ENCODE measurements around the gene KRT75. TPM values are rescaled to one million over a fixed set of nuclear protein-coding genes. Genes with fewer than 3 reads are reported as not detected.
"Not testable (repeated sequence)": the region's sequence is repeated elsewhere in the genome, so short reads cannot be mapped to it uniquely, and the experiment has no call there.

The KRT75 gene
- total and polyA plus RNA-seq, 3 donors from 2014 or later, result 0.19 TPM; not detected in 2

DNA sequence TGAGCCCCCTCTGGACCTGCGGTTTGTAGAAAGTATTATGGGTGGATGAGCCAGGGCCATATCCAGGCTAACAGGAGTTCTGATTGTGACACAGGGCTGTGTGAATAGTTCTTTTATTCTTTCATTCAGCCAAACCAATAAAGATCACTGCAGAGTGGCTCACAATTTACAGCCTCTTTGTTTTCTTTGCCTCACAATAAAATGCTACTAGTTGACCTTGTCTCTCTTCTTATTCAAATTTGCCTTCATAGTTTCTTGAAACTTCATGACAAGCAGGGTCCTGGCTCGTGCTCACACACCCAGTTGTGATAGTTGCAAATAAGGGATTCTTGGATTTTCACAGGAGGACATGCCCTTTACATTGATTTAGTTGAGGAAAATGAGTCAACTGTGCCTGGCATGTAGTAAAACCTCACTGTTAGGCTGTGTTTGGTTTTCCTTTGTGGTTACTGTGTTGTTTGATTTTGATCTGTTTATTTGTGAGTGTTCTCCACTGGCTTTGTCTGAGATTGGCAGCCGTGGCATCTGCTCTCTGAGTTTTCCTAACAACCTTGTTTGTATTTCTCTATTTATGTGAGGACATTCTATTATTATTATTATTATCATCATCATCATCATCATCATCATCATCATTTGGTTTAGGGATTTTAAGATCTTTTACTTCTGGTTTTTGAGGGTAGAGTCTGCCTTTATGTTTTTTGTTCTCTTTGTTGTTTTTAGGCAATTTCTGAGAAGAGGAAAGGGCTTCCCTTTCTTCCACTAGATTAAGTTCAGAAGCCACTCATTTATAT is 20.4 kb upstream of the KRT75 start:
- Histone ChIP-seq H3K4me1 (no peaks in the 10 kb centered on the region), H3K9me3 (no peaks in the 10 kb centered on the region), H3K36me3 (ENCODE audit: low read depth, missing control alignments) (no peaks in the 10 kb centered on the region), H3K27me3 (no peaks in the 10 kb centered on the region), H3K4me3 (no peak overlapping the region), H3K27ac (no peak overlapping the region)
- intact Hi-C loops (cut with DNase I; ENCODE audit: low total_unique reads), result no loop called here
- 70 to 77% methylated on average over 3 of the region's 3 CpGs for WGBS, 2 donors
- TF ChIP-seq, protein P1, sequence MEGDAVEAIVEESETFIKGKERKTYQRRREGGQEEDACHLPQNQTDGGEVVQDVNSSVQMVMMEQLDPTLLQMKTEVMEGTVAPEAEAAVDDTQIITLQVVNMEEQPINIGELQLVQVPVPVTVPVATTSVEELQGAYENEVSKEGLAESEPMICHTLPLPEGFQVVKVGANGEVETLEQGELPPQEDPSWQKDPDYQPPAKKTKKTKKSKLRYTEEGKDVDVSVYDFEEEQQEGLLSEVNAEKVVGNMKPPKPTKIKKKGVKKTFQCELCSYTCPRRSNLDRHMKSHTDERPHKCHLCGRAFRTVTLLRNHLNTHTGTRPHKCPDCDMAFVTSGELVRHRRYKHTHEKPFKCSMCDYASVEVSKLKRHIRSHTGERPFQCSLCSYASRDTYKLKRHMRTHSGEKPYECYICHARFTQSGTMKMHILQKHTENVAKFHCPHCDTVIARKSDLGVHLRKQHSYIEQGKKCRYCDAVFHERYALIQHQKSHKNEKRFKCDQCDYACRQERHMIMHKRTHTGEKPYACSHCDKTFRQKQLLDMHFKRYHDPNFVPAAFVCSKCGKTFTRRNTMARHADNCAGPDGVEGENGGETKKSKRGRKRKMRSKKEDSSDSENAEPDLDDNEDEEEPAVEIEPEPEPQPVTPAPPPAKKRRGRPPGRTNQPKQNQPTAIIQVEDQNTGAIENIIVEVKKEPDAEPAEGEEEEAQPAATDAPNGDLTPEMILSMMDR (IDR thresholded peaks at IDR 0.05), result no peak
- no peak for TF ChIP-seq POLR2A (IDR thresholded peaks at IDR 0.05)
- no peak for DNase-seq

DNA sequence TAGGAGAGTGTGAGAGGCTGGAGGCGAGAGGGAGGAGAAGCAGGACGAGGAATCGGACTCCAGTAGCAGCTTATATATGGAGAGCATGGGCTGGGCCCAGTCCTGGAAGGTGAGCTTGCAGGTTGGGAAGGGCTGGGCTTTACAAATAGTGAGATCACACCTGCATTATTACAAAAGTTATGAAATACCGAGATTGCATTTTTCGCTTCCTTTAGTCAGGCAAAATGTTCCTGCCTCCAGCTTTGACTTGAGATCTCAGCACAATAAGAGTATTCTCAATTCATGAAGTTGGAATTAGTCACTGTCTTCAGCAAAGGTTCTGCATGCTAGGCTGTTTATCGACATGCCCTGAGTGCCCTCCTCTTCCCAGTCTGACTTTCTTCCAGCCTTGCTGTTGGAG is 17.9 kb upstream of the KRT75 start, which contains the start of gene KRT6B:
Gene KRT6B (minus strand): TSS at position 46 of the 400 bp plus-strand sequence. CDS start 68 bp downstream, outside the sequence.
- Histone ChIP-seq H3K27me3 (no peaks in the 10 kb centered on the region), H3K4me3 (no peak within 1 kb of the TSS), H3K9me3 (no peaks in the 10 kb centered on the region), H3K27ac (no peak within 1 kb of the TSS), H3K4me1 (no peaks in the 10 kb centered on the region), H3K36me3 (ENCODE audit: low read depth, missing control alignments) (no peaks in the 10 kb centered on the region)
- 65 to 73% methylated on average over 6 of the region's 6 CpGs for WGBS, 2 donors
- intact Hi-C loops (cut with DNase I; ENCODE audit: low total_unique reads), result no loop called here
- no peak for DNase-seq
- TF ChIP-seq, protein P1 (IDR thresholded peaks at IDR 0.05), result no peak
- no peak for TF ChIP-seq POLR2A (IDR thresholded peaks at IDR 0.05)

DNA sequence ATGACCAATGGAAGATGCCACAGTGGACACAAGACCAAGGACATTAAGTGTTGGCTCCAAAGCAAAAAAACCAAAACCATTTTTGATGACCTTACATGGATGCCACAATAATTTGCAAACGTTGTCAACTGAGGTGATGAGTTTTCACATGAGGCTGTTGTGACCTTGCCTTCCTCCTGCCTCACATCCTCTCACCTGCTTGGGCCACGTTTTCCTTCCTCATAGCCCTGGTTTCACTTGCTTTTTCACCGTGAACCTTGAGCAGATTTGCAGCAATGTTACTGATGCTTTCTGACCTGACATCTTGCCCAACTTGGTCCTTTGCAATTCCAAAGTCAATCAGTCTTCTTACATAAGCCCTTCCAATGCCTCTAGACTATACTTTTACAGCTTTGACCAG is 14.1 kb upstream of the KRT75 start:
- Histone ChIP-seq H3K27me3 (no peaks in the 10 kb centered on the region), H3K4me1 (no peaks in the 10 kb centered on the region), H3K4me3 (no peak overlapping the region), H3K27ac (no peak overlapping the region), H3K9me3 (no peaks in the 10 kb centered on the region), H3K36me3 (ENCODE audit: low read depth, missing control alignments) (no peaks in the 10 kb centered on the region)
- WGBS, 2 donors, result 64 to 69% methylated on average over 3 of the region's 3 CpGs
- intact Hi-C loops (cut with DNase I; ENCODE audit: low total_unique reads), result no loop called here
- no peak for DNase-seq
- no peak for TF ChIP-seq POLR2A (IDR thresholded peaks at IDR 0.05)
- TF ChIP-seq, protein P1 (IDR thresholded peaks at IDR 0.05), result no peak

DNA sequence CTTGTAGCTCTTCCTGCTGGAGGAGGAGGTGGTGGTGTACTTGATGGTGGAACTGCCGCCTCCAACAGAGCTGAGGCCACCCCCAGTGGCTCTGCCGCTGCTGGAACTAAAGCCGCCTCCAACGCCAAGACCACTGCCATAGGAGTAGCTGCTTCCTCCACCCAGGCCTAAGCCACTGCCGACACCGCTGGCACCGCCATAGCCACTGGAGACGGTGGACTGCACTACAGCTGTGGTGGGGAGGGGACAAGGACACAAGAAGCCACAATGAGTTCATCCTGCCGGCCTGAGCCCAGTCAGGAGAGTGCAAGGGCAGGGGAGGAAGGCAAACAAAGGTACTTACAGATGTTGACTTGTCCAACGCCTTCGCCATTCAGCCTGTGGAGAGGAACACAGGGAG is 13.0 kb upstream of the KRT75 start:
- H3K36me3 ChIP-seq (ENCODE audit: low read depth, missing control alignments); H3K9me3 ChIP-seq; H3K4me1 ChIP-seq; DNase-seq; H3K4me3 ChIP-seq; H3K27ac ChIP-seq; H3K27me3 ChIP-seq; intact Hi-C loops (cut with DNase I; ENCODE audit: low total_unique reads): not testable (repeated sequence)
- WGBS, 2 donors, result 87 to 98% methylated on average over 4 to 11 of the region's 11 CpGs

DNA sequence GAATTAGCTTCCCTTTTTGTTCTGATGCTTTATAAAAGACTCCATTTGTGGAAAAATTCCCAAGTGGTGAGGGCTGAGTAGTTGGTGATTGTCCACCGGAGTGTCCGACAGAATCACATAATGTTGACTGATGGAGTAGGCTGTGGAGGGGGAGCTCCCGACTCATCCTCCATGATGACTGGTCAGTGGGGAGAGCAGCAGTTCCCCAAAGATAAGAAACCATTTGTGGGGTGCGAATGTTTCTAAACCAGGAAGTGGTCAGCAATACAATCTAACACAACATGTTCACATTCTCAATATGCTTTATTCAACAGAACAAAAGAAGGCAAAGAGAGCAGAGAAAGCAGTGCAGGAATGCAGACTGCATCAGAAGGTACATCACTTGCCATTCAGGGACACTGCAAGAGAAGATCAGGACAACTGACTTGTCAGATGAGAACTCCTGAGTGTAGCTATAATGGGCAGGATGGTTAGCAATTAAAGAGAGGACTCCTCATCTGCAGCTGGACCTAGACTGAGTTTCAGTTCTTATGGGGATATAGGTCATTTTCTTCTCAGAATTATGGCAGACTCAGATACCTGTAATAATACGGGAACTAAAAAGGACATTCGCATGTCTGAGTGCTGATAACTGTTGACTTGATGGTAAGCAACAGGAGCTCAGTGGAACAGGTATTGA is 12.3 kb upstream of the KRT75 start:
- Histone ChIP-seq H3K36me3 (ENCODE audit: low read depth, missing control alignments) (no peaks in the 10 kb centered on the region), H3K27me3 (no peaks in the 10 kb centered on the region), H3K4me1 (no peaks in the 10 kb centered on the region), H3K4me3 (no peak overlapping the region), H3K9me3 (no peaks in the 10 kb centered on the region), H3K27ac (no peak overlapping the region)
- 85 to 93% methylated on average over 6 of the region's 6 CpGs for WGBS, 2 donors
- no peak for DNase-seq
- intact Hi-C loops (cut with DNase I; ENCODE audit: low total_unique reads), result no loop called here
- TF ChIP-seq POLR2A (IDR thresholded peaks at IDR 0.05), result no peak
- TF ChIP-seq, protein P1 (IDR thresholded peaks at IDR 0.05), result no peak

All from testis (tissue), 3 donors.